Right ventricle myocardium superior (tissue), 1 donor: ENCODE results near the gene PPP1R13L. TPM values are rescaled to one million over a fixed set of nuclear protein-coding genes. Genes with fewer than 3 reads are reported as not detected.
A peak's percentile ranks its signal among the peaks of the same experiment; 100 is the strongest.
"Not testable (repeated sequence)": the region's sequence is repeated elsewhere in the genome, so short reads cannot be mapped to it uniquely, and the experiment has no call there.

Experiments
- ATAC-seq: fragments of 200-7000 bp; cut with Tn5 transposase; one replicate; pipeline ENCODE4 v1.9.1; 2020; ENCODE audit warnings: mild to moderate bottlenecking; ENCODE audit not compliant: poor library complexity
- DNase-seq: peaks from one replicate; pipeline ENCODE4 v3.0.0-alpha.2; 2020
- intact Hi-C: fragments of 100-400 bp; cut with DNase I; formaldehyde crosslinking; loops from one replicate; pipeline ENCODE4 v1.11.2; 2022
- total RNA-seq: library from RNA; stranded (reverse); fragmentation: NEBNext Ultra II Directional; extraction: Animal tissue kit (Norgen Biotek cat#: 25700); gene quantifications from one replicate; pipeline ENCODE4 v1.2.1, GENCODE V29; 2021
- donor health status: DM: no; HTN: yes; CAD: no; lungs with severe emphysema.

The PPP1R13L gene
- total RNA-seq, 1 donor from 2014 or later = 207 TPM

DNA sequence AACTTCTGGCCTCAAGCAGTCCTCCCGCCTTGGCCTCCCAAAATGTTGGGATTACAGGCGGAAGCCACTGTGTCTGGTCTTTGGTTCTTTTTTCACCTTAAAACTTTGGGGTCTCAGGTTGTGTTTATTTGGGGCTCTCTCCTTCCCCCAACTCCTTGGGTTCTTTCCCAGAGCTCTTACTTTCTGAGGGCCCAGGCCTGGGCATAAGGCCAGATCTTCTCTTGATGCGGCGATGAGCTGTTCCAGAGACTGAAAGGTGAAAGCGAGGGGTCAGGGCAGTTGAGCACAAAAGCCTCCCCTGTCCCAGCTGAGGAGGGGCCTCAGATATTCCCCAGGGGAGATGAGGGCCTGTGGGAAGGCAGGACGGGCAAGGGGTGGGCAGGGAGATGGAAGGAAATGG, 8.6 kb upstream of the PPP1R13L start:
- intact Hi-C loops = no loop called here
- peak; percentile 10 for ATAC-seq
- peak; percentile 37 for DNase-seq

DNA sequence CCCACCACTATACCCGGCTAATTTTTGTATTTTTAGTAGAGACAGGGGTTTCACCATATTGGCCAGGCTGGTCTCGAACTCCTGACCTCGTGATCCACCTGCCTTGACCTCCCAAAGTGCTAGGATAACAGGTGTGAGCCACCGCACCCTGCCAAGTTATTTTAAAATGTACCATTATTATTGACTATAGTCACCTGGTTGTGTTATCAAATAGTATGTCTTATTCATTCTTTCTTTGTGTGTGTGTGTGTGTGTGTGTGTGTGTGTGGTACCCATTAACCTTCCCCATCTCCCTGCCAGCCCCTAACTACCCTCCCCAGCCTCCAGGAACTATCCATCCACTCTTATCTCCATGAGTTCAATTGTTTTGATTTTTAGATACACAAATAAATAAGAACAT, 5.5 kb upstream of the PPP1R13L start:
- DNase-seq, ATAC-seq, intact Hi-C loops: not testable (repeated sequence)

DNA sequence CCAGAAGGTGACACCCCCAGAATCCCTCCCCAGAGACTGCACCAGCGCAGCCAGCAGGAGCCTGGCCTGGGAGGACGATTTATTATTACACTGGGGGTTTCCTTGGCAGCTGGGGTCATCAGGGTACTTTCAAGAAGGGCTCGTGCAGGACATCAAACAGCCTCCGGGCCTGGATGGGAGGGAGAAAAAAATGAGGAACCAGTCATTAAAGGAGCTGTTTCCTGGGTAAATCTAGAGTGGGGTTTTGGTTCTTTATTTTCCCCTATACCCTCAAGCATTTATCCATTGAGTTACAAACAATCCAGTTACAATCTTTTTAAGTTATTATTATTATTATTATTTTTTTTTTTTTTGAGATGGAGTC, 4.7 kb upstream of the PPP1R13L start:
- intact Hi-C loops = no loop called here
- DNase-seq (no peak), ATAC-seq (no peak)

DNA sequence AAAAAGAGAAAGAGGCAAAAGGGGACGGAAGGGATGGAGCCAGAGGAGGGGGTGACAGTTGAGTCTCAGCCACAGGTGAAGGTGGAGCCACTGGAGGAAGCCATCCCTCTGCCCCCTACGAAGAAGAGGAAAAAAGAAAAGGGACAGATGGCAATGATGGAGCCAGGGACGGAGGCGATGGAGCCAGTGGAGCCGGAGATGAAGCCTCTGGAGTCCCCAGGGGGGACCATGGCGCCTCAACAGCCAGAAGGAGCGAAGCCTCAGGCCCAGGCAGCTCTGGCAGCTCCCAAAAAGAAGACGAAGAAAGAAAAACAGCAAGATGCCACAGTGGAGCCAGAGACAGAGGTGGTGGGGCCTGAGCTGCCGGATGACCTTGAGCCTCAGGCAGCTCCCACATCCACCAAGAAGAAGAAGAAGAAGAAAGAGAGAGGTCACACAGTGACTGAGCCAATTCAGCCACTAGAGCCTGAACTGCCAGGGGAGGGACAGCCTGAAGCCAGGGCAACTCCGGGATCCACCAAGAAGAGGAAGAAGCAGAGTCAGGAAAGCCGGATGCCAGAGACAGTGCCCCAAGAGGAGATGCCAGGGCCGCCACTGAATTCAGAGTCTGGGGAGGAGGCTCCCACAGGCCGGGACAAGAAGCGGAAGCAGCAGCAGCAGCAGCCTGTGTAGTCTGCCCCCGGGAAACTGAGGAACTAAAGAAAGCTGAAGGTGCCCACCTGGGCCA, 4.1 kb upstream of the PPP1R13L start:
- ATAC-seq (no peak), DNase-seq (no peak)
- intact Hi-C loops = no loop called here

DNA sequence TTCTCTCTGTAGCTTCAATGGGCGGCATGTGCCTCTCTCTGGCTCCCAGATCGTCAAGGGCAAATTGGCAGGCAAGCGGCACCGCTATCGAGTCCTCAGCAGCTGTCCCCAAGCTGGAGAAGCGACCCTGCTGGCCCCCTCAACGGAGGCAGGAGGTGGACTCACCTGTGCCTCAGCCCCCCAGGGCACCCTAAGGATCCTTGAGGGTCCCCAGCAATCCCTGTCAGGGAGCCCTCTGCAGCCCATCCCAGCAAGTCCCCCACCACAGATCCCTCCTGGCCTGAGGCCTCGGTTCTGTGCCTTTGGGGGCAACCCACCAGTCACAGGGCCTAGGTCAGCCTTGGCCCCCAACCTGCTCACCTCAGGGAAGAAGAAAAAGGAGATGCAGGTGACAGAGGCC, 3.3 kb upstream of the PPP1R13L start:
- no peak for ATAC-seq
- intact Hi-C loops = no loop called here
- no peak for DNase-seq

DNA sequence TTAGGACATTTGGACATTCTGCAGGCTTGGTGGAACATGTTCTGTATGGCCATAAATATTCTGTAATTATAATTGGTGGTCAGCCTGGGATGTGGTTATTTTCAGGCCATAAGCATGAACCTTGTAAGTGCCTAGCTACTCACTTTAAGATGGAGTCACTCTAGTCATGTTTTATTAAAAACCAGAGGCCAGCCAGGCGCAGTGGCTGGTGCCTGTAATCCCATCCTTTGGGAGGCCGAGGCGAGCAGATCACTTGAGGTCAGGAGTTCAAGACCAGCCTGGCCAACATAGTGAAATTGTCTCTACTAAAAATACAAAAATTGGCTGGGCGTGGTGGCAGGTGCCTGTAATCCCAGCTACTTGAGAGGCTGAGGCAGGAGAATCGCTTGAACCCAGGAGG, 2.7 kb upstream of the PPP1R13L start:
- DNase-seq, intact Hi-C loops, ATAC-seq: not testable (repeated sequence)

DNA sequence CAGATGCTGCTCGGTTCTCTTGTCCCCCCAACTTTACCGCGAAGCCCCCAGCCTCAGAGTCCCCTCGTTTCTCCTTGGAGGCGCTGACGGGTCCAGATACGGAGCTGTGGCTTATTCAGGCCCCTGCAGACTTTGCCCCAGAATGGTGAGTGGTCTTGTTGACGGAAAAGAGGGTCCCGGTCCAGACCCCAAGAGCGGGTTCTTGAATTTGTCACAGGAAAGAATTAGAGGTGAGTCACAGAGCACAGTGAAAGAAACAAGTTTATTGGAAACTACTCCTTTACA, 2.2 kb upstream of the PPP1R13L start:
- no peak for ATAC-seq
- DNase-seq = no peak
- intact Hi-C loops = no loop called here

DNA sequence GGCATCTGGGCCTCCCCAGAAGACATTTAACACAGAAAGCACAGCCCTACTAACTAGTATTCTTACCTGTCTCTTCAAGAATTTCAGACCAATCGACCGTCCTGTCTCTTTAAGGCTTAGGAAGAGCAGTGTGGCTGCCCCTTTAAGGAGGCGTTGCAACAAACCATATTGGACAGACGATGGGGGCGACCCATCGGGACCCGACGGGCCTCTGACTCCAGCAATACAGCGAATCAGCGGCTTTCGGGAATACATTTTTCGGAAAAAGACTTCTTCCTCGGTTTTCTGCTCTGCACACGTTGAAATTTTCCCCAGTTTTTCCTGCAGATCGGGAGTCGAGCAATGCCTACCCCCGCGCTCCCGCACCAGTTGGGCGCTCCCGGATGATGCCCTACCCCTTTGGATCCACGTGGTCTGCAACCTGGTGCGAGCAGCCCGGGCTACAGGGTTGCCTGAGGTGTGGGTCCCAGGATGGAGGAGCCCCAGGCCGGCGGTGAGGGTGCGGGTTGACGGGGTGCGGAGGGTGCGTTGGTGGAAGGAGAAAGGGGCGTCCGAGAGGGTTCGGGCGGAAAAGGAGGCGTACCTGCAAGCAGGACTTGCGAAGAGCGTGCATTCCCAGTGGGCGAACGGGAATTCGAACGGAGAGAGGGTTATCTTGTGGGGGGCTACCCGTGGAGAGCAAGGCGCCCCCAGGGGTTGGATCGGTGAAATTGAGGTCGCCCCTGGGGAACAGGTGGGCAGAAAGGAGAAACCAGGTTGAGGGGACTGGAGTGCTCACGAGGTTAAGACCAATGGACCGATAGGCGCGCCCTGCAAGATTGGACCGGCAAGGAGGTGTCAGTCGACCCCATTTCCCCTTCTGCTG, 1.6 kb upstream of the PPP1R13L start, which contains the start of gene POLR1G:
Gene POLR1G, plus strand, starts transcription at position 419 of the 865 bp plus-strand sequence. Its CDS starts 53 bp downstream, at position 472.
- intact Hi-C loops = no loop called here
- peak; percentile 63 for ATAC-seq

DNA sequence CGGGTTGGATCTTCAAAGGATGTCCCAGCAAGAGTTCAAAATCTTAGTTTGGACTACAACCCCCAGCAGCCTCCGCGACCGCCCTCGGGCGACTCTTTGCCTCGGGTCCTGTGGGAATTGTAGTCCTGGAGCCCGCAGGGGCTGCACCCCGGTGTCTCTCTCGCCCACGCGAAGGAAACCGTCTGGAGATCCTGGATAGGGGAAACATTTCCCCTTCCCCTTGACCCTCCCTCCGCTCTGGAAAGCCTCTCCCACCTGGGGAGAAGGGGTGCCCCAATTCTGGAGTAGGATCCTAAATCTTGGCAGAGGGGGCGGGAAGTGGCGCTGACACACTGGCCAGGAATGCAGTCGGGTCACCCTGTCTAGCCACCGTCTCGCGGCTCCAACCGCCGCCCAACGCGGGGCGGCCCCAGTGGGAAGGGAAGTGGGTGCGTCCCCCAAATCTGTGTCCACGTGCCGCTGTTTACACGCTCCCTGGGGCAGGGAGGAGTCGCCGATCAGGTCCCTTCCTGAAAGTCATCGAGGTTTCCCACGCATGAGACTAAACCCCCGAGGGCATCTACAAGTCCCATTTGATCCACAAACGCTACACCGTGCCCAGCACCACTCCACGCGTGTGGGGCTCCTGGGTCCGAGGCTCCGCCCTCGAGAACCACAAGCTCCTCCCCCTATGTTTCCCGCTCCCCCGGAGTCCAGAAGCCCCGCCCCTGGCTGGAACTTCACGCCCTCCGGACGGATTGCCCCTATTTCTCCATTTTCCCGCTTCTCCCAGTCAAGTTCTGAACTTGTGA, 761 bp upstream of the PPP1R13L start:
- DNase-seq (peak; percentile 92), ATAC-seq (peak; percentile 71)
- intact Hi-C loops = no loop called here

More for the DNA sequence above, 1.6 kb upstream of the PPP1R13L start, which contains the start of gene POLR1G:
- DNase-seq = peak; percentile 81

DNA sequence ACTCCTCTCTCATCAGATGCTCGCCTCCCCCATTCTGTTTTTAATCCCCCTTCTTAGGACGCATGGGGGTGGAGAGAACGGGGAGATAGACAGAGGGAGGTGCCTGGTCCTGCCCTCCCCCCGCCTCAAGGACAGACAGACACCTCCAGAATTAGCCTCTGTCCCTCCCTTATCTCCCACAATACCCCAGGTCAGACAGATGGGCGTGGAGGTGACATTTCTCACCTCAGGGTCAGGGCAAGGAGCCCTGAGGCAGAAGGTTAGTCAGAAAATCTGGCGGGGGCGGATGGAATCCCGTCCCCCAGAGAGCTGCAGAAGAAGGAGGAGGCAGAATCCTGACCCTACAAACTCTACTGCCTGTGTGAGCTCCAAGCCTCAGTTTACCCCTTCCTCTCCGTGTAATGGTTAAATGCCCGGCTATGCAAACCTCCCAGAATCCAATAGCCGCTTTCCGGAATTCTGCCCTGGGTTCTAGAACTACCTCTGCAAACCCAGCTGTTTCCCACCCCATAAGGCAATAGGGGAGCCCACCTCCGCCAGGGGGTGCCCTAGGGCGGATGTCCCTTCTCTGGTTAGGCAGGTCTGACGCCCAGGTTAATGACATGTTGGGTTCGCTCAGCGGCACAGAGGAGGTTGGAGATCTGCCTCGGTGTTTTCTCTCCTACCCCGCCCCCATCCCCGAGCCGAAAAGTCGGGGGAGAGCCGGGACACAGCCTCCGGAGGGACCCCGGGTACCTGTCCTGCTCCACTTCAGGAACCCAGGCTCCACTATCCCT, 900 bp downstream of the PPP1R13L start:
- ATAC-seq (peak; percentile 44), DNase-seq (peak; percentile 82)
- intact Hi-C loops = no loop called here

DNA sequence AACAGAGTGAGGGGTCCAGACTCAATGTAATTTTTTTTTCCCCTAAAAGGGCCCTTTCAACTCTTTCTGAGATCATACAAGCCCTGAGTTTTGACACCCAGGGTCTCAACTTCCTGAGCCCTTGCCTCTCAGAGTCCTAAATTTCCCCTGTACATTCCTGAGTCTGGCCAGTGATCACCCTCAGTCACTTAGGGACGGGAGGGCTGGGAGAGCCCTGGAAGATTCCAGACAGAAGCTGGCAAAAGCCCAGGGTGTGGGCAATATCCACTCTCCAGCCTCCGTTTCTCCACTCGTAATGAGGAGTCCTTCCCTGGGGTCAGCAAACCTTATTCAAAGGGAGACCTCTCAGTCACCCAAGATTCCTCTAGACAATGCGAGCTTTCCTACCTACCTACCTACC, 1.6 kb downstream of the PPP1R13L start:
- intact Hi-C loops = no loop called here
- DNase-seq (peak; percentile 27), ATAC-seq (peak; percentile 0)

DNA sequence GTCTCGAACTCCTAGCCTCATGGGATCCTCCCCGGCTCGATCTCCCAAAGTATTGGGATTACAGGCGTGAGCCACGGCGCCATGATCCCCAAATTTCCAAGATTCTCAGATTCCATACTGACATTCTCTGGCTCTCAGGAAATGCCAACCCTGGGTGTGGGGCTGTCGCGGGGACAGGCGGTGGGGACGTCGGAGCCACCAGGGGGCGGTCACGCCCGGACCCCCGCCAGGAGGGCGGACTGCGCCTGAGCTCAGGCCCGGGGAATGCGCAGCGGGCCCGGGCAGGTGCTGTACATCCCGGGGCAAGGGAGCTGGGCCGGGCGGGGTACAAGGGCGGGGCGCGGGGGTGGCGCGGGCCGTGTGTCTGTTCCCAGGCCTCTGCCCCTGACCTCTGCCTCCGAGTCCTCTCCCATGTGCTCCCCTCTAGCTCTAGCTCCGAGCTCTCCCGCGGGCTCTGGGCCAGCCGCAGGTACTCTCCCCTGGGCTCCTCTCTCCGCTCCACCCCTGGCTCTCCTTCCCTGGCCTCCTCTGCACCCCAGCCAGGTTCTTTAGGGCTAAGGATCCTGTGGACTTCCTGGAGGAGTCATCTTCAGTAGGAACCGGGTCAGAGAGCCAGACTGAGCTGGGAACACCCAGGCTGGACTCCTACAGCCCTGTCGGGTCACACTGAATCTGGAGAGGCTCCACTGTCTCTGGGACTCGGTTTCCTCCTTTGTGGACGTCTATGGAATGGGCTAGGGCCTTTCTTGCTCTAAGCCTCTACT, 2.4 kb downstream of the PPP1R13L start:
- intact Hi-C loops = no loop called here
- DNase-seq (peak; percentile 62), ATAC-seq (peak; percentile 2)

DNA sequence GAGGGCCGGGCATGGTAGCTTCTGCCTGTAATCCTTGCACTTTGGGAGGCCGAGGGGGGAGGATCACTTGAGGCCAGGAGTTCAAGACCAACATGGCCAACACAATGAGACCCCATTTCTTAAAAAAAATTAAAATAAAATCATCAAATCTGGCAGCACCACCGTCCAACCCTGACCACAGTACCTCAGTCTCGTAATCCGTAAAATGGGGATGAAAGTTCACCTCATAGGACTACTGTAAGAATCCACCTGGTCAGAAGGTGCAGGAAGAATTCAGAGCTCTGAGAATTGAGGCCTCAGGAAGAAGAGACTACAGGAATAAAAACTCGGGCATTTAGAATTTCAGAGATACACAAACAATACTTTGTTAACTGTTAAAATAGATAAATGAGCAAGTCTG, 3.1 kb downstream of the PPP1R13L start:
- ATAC-seq = no peak
- intact Hi-C loops = no loop called here

DNA sequence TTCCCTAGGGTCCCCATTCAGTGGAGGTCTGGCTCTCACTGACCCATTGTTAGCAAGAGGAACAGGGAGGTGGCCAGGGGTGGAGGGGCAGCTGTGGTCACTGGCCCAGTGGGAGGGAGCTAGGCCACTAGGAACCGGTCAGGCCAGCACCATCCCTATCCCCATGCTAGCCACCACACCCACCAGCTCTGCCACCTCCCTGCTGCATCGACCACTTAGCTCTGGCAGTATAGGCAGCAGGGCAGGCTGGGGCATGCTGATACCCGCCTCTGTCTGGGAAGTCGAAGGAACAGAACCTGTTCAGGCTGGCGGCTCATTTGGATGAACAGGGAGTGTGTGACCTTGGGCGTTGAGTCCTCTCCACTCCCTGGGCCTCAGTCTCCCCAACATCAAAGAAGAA, 4.7 kb downstream of the PPP1R13L start:
- ATAC-seq (no peak), DNase-seq (peak; percentile 37)
- intact Hi-C loops = no loop called here

More for the DNA sequence above, 3.1 kb downstream of the PPP1R13L start:
- DNase-seq = no peak

DNA sequence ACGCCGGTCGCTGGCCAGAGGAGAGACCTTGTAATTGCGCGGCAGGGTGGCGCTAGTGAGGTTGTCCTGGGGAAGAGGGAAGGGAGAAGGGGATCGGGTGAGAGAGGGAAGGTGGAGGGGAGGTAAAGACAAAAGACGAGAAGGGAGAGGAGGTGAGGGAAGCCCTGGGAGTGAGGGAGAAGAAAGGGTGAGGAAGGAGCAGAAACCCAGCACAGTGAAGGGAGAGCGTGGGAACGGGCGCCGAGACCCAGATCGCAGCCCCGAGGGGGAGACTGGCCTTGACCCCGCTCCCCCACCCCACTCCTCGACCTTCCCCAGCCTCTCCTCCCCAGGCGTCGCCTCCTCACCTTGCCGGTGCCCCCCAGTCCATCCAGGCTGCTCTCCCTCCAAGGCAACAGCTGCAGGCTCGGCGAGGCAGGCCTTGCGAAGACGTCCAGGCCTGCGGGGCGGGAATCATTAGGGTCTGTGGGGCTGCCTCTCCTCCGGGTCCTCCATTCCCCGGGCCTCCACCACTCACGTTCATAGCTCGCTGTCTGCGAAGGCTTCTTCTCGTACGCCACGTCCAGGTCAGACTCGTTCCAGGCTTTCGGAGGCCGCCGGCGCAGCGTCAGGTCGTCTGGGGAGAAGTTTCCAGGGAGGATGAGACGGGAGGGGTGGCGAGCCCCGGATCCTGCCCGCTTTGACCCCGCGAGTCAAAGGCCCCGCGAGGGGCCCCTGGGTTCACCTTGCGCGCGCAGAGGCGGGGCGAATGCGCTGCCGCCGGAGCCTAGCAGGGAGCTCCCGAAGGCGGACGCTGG, 8.8 kb downstream of the PPP1R13L start:
- intact Hi-C loops = no loop called here
- ATAC-seq (no peak), DNase-seq (peak; percentile 41)

DNA sequence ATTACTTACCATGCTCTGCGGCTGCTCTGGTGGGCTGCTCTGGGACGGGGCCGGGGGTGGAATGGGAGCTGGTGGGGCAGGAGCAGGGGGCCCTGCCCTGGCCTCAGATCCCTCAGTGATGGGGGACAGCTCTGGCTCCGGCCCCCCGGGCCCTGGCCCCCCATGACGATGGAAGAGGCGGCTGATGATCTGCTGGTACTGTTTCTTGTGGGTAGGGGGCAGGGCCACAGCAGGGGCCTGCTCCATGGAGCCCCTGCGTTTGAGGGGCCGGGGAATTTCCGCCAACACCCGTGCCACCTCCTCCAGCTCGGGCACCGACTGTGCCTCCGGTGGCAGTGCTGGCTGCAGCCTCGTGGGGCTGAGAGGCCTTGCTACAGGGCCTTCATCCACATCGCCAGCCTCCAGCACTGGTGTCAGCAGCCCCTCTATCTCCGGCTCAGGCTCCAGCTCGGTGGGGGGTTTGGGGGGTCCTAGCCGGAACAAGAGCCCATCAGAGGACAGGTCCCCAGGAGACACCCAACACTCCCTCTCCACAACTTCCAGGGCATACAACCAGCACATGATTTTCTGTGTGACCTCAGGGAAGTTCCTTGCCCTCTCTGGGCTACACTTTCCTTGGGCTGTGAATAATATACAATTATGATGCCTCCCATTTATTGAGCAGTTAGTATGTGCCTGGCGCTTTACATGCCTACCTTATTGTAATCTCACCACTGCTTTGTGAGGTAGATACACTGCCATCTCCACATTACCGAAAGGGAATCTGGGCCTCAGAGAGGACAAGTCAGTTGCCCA, 12.8 kb downstream of the PPP1R13L start:
- peak; percentile 33 for DNase-seq
- intact Hi-C loops = no loop called here
- ATAC-seq = no peak
